Fibroblast of lung (primary cell): ENCODE data around the gene WTAP. TPM values are rescaled to one million over a fixed set of nuclear protein-coding genes. Genes with fewer than 3 reads are reported as not detected.
A peak's percentile ranks its signal among the peaks of the same experiment; 100 is the strongest.

Experiments
- DNase-seq, 2 donors: peaks; one replicate each; pipeline versions ENCODE4 v3.0.0 to v3.0.0-alpha.2; 2010; ENCODE audit warnings: low read depth in 2 of 2
- H2AFZ ChIP-seq: 2 replicates; pipeline ENCODE4 v1.5.1; 2012; ENCODE audit warnings: low read length, control low read depth, inconsistent platforms
- H3K27ac ChIP-seq: 2 replicates; pipeline ENCODE4 v1.5.1; 2011; ENCODE audit warnings: low read length, control low read depth; ENCODE audit not compliant: insufficient read depth
- H3K27me3 ChIP-seq: 2 replicates; pipeline ENCODE4 v1.5.1; 2011; ENCODE audit warnings: mild to moderate bottlenecking, low read length; ENCODE audit not compliant: control insufficient read depth, insufficient read depth
- H3K36me3 ChIP-seq: 2 replicates; pipeline ENCODE4 v1.5.1; 2011; ENCODE audit warnings: low read length; ENCODE audit not compliant: control insufficient read depth, insufficient read depth
- H3K4me1 ChIP-seq: 2 replicates; pipeline ENCODE4 v1.5.1; 2011; ENCODE audit warnings: low read length; ENCODE audit not compliant: control insufficient read depth, insufficient read depth; ENCODE audit errors: extremely low read depth
- H3K4me2 ChIP-seq: 2 replicates; pipeline ENCODE4 v1.5.1; 2011; ENCODE audit warnings: low read length, control low read depth; ENCODE audit not compliant: insufficient read depth; ENCODE audit errors: extremely low read depth
- H3K4me3 ChIP-seq, 4 experiments: fragments of 200-600 bp in 1 of 4; sonication (generic) in 1 of 4; replicated peaks in 1 of 4; 2 replicates each; pipeline ENCODE4 v1.5.1; 2011 to 2016; ENCODE audit warnings: low read length in 4 of 4, low read depth in 3 of 4, mild to moderate bottlenecking in 3 of 4, control low read depth in 2 of 4, inconsistent platforms in 1 of 4, mixed read lengths in 1 of 4; ENCODE audit not compliant: insufficient read depth in 1 of 4; ENCODE audit errors: control extremely low read depth in 1 of 4
- H3K79me2 ChIP-seq: 2 replicates; pipeline ENCODE4 v1.5.1; 2012; ENCODE audit warnings: mild to moderate bottlenecking, low read length, inconsistent platforms; ENCODE audit not compliant: control insufficient read depth, insufficient read depth
- H3K9ac ChIP-seq: 2 replicates; pipeline ENCODE4 v1.5.1; 2011; ENCODE audit warnings: mild to moderate bottlenecking, low read length, control low read depth; ENCODE audit not compliant: insufficient read depth
- H3K9me3 ChIP-seq: 2 replicates; pipeline ENCODE4 v1.5.1; 2012; ENCODE audit warnings: low read depth, low read length; ENCODE audit not compliant: control insufficient read depth, insufficient read depth
- H4K20me1 ChIP-seq: 2 replicates; pipeline ENCODE4 v1.5.1; 2011; ENCODE audit warnings: low read length; ENCODE audit not compliant: control insufficient read depth, insufficient read depth; ENCODE audit errors: extremely low read depth
- CTCF ChIP-seq, 2 donors: IDR thresholded peaks in 1 of 2; conservative IDR thresholded peaks in 1 of 2; 1 replicate in 1 of 2; 2 replicates in 1 of 2; pipeline ENCODE4 v1.5.1; 2011 to 2012; ENCODE audit warnings: low read length in 2 of 2, control low read depth in 1 of 2, inconsistent platforms in 1 of 2, low read depth in 1 of 2, mild to moderate bottlenecking in 1 of 2
- EZH2 ChIP-seq: IDR thresholded peaks from 2 replicates; pipeline ENCODE4 v1.5.1; 2012; ENCODE audit warnings: low read length, control low read depth, mild to moderate bottlenecking; ENCODE audit errors: missing control alignments
- polyA plus RNA-seq, 2 donors: library from polyadenylated mRNA; depleted of rRNA in 1 of 2; stranded (reverse) in 1 of 2; unstranded in 1 of 2; fragments of >200 nt; gene quantifications; 2 replicates each; pipeline ENCODE4 v1.2.1, GENCODE V29; 2011 to 2012; ENCODE audit warnings: missing spikeins in 1 of 2
- total RNA-seq: library from RNA; depleted of rRNA; stranded (reverse); fragments of >200 nt; gene quantifications from 2 replicates; pipeline ENCODE4 v1.2.1, GENCODE V29; 2014

Gene WTAP
- total and polyA plus RNA-seq, 2 donors (not counting 1 experiment from before 2014, with no cell fraction given): 52.7 to 124 TPM

- H2AFZ ChIP-seq: no peak overlapping the region
- no peak overlapping the region for H3K9ac ChIP-seq
- H3K27ac ChIP-seq: no peak overlapping the region
- H3K9me3 ChIP-seq: no peaks in the 10 kb centered on the region
- H3K36me3 ChIP-seq: peaks cover 16% of the 10 kb centered on the region
- no peaks in the 10 kb centered on the region for H4K20me1 ChIP-seq
- H3K27me3 ChIP-seq: no peaks in the 10 kb centered on the region
- H3K4me2 ChIP-seq: no peak overlapping the region
- H3K79me2 ChIP-seq: peaks cover 9% of the 10 kb centered on the region
- peaks cover 24% of the 10 kb centered on the region for H3K4me1 ChIP-seq
- TF ChIP-seq CTCF (conservative IDR thresholded peaks at IDR 0.05 in 1 of 2, IDR thresholded peaks at IDR 0.05 in 1 of 2; ENCODE audit: low read depth in 1 of 2, low read length in 2 of 2): no peak
- TF ChIP-seq EZH2: no peak
- DNase-seq: peak in 1 of 2 donors; percentile 80
- no peak overlapping the region for H3K4me3 ChIP-seq
These were observed 31.0 kb downstream of the WTAP start for GRCh38 chr6:159758031-159759001.

GRCh38 chr6:159759645-159760044, 32.3 kb downstream of the WTAP start:
- TF ChIP-seq EZH2 (no peak), CTCF (conservative IDR thresholded peaks at IDR 0.05 in 1 of 2, IDR thresholded peaks at IDR 0.05 in 1 of 2; ENCODE audit: low read depth in 1 of 2, low read length in 2 of 2) (no peak)
- H3K27me3 ChIP-seq: no peaks in the 10 kb centered on the region
- H3K9me3 ChIP-seq: no peaks in the 10 kb centered on the region
- H3K36me3 ChIP-seq: peaks cover 16% of the 10 kb centered on the region
- H3K4me2 ChIP-seq: no peak overlapping the region
- no peak overlapping the region for H2AFZ ChIP-seq
- DNase-seq: no peak
- H4K20me1 ChIP-seq: no peaks in the 10 kb centered on the region
- peaks cover 24% of the 10 kb centered on the region for H3K4me1 ChIP-seq
- peaks cover 11% of the 10 kb centered on the region for H3K79me2 ChIP-seq
- H3K9ac ChIP-seq: no peak overlapping the region
- H3K27ac ChIP-seq: no peak overlapping the region
- H3K4me3 ChIP-seq: no peak overlapping the region

GRCh38 chr6:159760602-159761057, 33.3 kb downstream of the WTAP start:
- Histone ChIP-seq H3K9ac (no peak overlapping the region), H3K4me2 (peak overlapping the region; percentile 90), H4K20me1 (no peaks in the 10 kb centered on the region), H3K27me3 (no peaks in the 10 kb centered on the region), H3K9me3 (no peaks in the 10 kb centered on the region), H2AFZ (no peak overlapping the region), H3K79me2 (peaks cover 9% of the 10 kb centered on the region), H3K4me1 (peaks cover 24% of the 10 kb centered on the region), H3K36me3 (peaks cover 10% of the 10 kb centered on the region), H3K27ac (peak overlapping the region; percentile 89), H3K4me3 (peak overlapping the region; percentile 44 to 83 (median 60))
- DNase-seq: peak; percentile 31 to 87
- no peak for TF ChIP-seq EZH2
- TF ChIP-seq CTCF (conservative IDR thresholded peaks at IDR 0.05 in 1 of 2, IDR thresholded peaks at IDR 0.05 in 1 of 2; ENCODE audit: low read depth in 1 of 2, low read length in 2 of 2): no peak
